H1 (cell line): Measurements from ENCODE around the gene NPHP4. TPM values are rescaled to one million over a fixed set of nuclear protein-coding genes. Genes with fewer than 3 reads are reported as not detected.

Source experiments
- CTCF ChIA-PET: fragments of 300-600 bp; sonication (Branson Sonifier 250); formaldehyde crosslinking; loops from one replicate; lab custom pipeline; 2021; ENCODE audit not compliant: partially characterized antibody; lab: Charles Lee
- POLR2A ChIA-PET: fragments of 300-600 bp; sonication (Branson Sonifier 250); formaldehyde crosslinking; loops from one replicate; lab custom pipeline; 2021; ENCODE audit warnings: inconsistent platforms; ENCODE audit not compliant: partially characterized antibody; lab: Charles Lee
- DNase-seq, 2 experiments: peaks; one replicate each; pipeline versions ENCODE4 v3.0.0 to v3.0.0-alpha.2; 2010 to 2022; ENCODE audit warnings: low spot score in 2 of 2, low read depth in 1 of 2, mixed read lengths in 1 of 2
- FAIRE-seq: peaks from 2 replicates; lab custom pipeline; 2011; peaks lifted over from hg19 to GRCh38; lab: Jason Lieb, UNC
- H2AFZ ChIP-seq: 2 replicates; pipeline ENCODE4 v1.8.1; 2012; ENCODE audit warnings: low read length, inconsistent platforms
- H2AK5ac ChIP-seq: 2 replicates; pipeline ENCODE4 v1.6.1; 2013; ENCODE audit warnings: low read depth, low read length
- H2BK120ac ChIP-seq: replicated peaks from 2 replicates; pipeline ENCODE3; 2013; ENCODE audit warnings: low read depth, low read length, inconsistent platforms
- H2BK12ac ChIP-seq: 2 replicates; pipeline ENCODE4 v1.6.1; 2013; ENCODE audit warnings: low read depth, low read length
- H2BK15ac ChIP-seq: 2 replicates; pipeline ENCODE4 v1.6.1; 2013; ENCODE audit warnings: low read length
- H2BK20ac ChIP-seq: 2 replicates; pipeline ENCODE4 v1.6.1; 2013; ENCODE audit warnings: low read length
- H2BK5ac ChIP-seq: 2 replicates; pipeline ENCODE4 v1.6.1; 2013; ENCODE audit warnings: low read depth, low read length
- H3K14ac ChIP-seq: 2 replicates; pipeline ENCODE4 v1.6.1; 2013; ENCODE audit warnings: inconsistent platforms; ENCODE audit not compliant: insufficient read length
- H3K18ac ChIP-seq: 2 replicates; pipeline ENCODE4 v1.6.1; 2013; ENCODE audit warnings: low read length; ENCODE audit errors: extremely low read depth
- H3K23ac ChIP-seq: 2 replicates; pipeline ENCODE4 v1.6.1; 2013; ENCODE audit warnings: inconsistent platforms; ENCODE audit not compliant: insufficient read length
- H3K23me2 ChIP-seq: 2 replicates; pipeline ENCODE4 v1.6.1; 2013; ENCODE audit warnings: low read depth, low read length
- H3K27ac ChIP-seq: 2 replicates; pipeline ENCODE4 v1.6.1; 2011; ENCODE audit warnings: low read depth, low read length, inconsistent platforms
- H3K27me3 ChIP-seq, 4 experiments: replicated peaks in 1 of 4; 1 replicate in 1 of 4; 2 replicates in 3 of 4; pipeline versions ENCODE4 v1.6.1 to v1.8.1; 2011 to 2013; ENCODE audit warnings: low read length in 3 of 4, mild to moderate bottlenecking in 3 of 4, inconsistent platforms in 2 of 4, mixed read lengths in 2 of 4, moderate library complexity in 1 of 4; ENCODE audit not compliant: control insufficient read depth in 3 of 4, insufficient read depth in 3 of 4; ENCODE audit errors: extremely low read depth in 1 of 4
- H3K36me3 ChIP-seq, 4 experiments: 2 replicates each; pipeline versions ENCODE4 v1.6.1 to v1.8.1; 2011 to 2013; ENCODE audit warnings: mild to moderate bottlenecking in 4 of 4, low read length in 3 of 4, moderate library complexity in 2 of 4, control low read depth in 1 of 4, inconsistent platforms in 1 of 4; ENCODE audit not compliant: insufficient read depth in 4 of 4, control insufficient read depth in 2 of 4
- H3K4ac ChIP-seq: replicated peaks from 2 replicates; pipeline ENCODE3; 2013; ENCODE audit warnings: low read length, low read depth, mixed read lengths, inconsistent platforms; ENCODE audit not compliant: insufficient read length
- H3K4me1 ChIP-seq, 4 experiments: replicated peaks in 1 of 4; 1 replicate in 1 of 4; 2 replicates in 3 of 4; pipeline versions ENCODE4 v1.6.1 to v1.8.1; 2011 to 2013; ENCODE audit warnings: low read length in 3 of 4, inconsistent platforms in 2 of 4, mixed read lengths in 1 of 4; ENCODE audit not compliant: insufficient read depth in 4 of 4, control insufficient read depth in 3 of 4
- H3K4me2 ChIP-seq, 2 experiments: 2 replicates each; pipeline versions ENCODE4 v1.6.1 to v1.8.1; 2011 to 2013; ENCODE audit warnings: low read depth in 2 of 2, low read length in 2 of 2, control low read depth in 1 of 2, inconsistent platforms in 1 of 2, mild to moderate bottlenecking in 1 of 2; ENCODE audit not compliant: insufficient read depth in 1 of 2
- H3K4me3 ChIP-seq, 4 experiments: fragments of 200-600, 300-600 bp in 1 of 4; sonication (generic), shearing (Covaris generic), sonication (Bioruptor Twin) in 1 of 4; 2 replicates each; pipeline versions ENCODE4 v1.5.1 to v1.8.1; 2011 to 2016; ENCODE audit warnings: low read length in 4 of 4, low read depth in 3 of 4, control low read depth in 2 of 4, inconsistent platforms in 2 of 4, mild to moderate bottlenecking in 2 of 4, mixed read lengths in 1 of 4, moderate library complexity in 1 of 4; ENCODE audit not compliant: insufficient read depth in 2 of 4; ENCODE audit errors: extremely low read depth in 1 of 4
- H3K56ac ChIP-seq: replicated peaks from 2 replicates; pipeline ENCODE3; 2013; ENCODE audit warnings: low read depth, mild to moderate bottlenecking, mixed read lengths, low read length, inconsistent platforms; ENCODE audit not compliant: insufficient read length
- H3K79me1 ChIP-seq: 2 replicates; pipeline ENCODE4 v1.6.1; 2013; ENCODE audit warnings: low read depth, low read length, control low read depth
- H3K79me2 ChIP-seq, 2 experiments: 2 replicates each; pipeline versions ENCODE4 v1.6.1 to v1.8.1; 2012 to 2013; ENCODE audit warnings: low read length in 2 of 2, mild to moderate bottlenecking in 2 of 2, inconsistent platforms in 1 of 2; ENCODE audit not compliant: insufficient read depth in 2 of 2, control insufficient read depth in 1 of 2
- H3K9ac ChIP-seq, 4 experiments: replicated peaks in 1 of 4; 1 replicate in 1 of 4; 2 replicates in 3 of 4; pipeline versions ENCODE4 v1.6.1 to v1.8.1; 2011 to 2013; ENCODE audit warnings: low read depth in 3 of 4, low read length in 3 of 4, control low read depth in 2 of 4, mild to moderate bottlenecking in 2 of 4, moderate library complexity in 2 of 4, inconsistent platforms in 1 of 4; ENCODE audit errors: extremely low read depth in 1 of 4
- H3K9me3 ChIP-seq, 2 experiments: 2 replicates each; pipeline versions ENCODE4 v1.6.1 to v1.8.1; 2012 to 2013; ENCODE audit warnings: mild to moderate bottlenecking in 2 of 2, moderate library complexity in 2 of 2, control low read depth in 1 of 2, inconsistent platforms in 1 of 2, low read depth in 1 of 2, low read length in 1 of 2, mixed read lengths in 1 of 2; ENCODE audit not compliant: insufficient read depth in 2 of 2
- H4K20me1 ChIP-seq, 2 experiments: replicated peaks in 1 of 2; 2 replicates each; pipeline versions ENCODE3 to v1.8.1; 2011 to 2013; ENCODE audit warnings: inconsistent platforms in 2 of 2, low read length in 2 of 2, mild to moderate bottlenecking in 1 of 2; ENCODE audit not compliant: insufficient read depth in 2 of 2, control insufficient read depth in 1 of 2
- H4K5ac ChIP-seq: 2 replicates; pipeline ENCODE4 v1.6.1; 2013; ENCODE audit warnings: low read length, low read depth, mixed read lengths, inconsistent platforms; ENCODE audit not compliant: insufficient read length
- H4K8ac ChIP-seq: 2 replicates; pipeline ENCODE4 v1.8.0; 2013; ENCODE audit warnings: mild to moderate bottlenecking, moderate library complexity, low read length, inconsistent platforms; ENCODE audit not compliant: insufficient read depth; ENCODE audit errors: extremely low read depth
- H4K91ac ChIP-seq: replicated peaks from 2 replicates; pipeline ENCODE3; 2013; ENCODE audit warnings: low read length, mixed read lengths, inconsistent platforms; ENCODE audit not compliant: insufficient read length
- BCL11A ChIP-seq, 2 experiments: IDR thresholded peaks; one replicate each; pipeline ENCODE4 v1.6.1; 2011; ENCODE audit warnings: low read depth in 2 of 2, low read length in 2 of 2, mild to moderate bottlenecking in 2 of 2
- CBX5 ChIP-seq: fragments of 300-800, 300-1000 bp; sonication (generic); IDR thresholded peaks from 2 replicates; pipeline ENCODE4 v1.7.1; 2016; ENCODE audit warnings: antibody characterized with exemption, low read length, low read depth
- EP300 ChIP-seq, 2 experiments: IDR thresholded peaks; 1 replicate in 1 of 2; 2 replicates in 1 of 2; pipeline ENCODE4 v1.6.1; 2011 to 2012; ENCODE audit warnings: low read depth in 2 of 2, low read length in 2 of 2, mild to moderate bottlenecking in 2 of 2, borderline replicate concordance in 1 of 2, inconsistent platforms in 1 of 2, moderate library complexity in 1 of 2
- HDAC2 ChIP-seq, 2 experiments: fragments of 300-600 bp in 1 of 2; sonication (generic) in 1 of 2; IDR thresholded peaks; 2 replicates each; pipeline ENCODE4 v1.6.1; 2011 to 2012; ENCODE audit warnings: low read depth in 2 of 2, low read length in 2 of 2, mild to moderate bottlenecking in 2 of 2, moderate library complexity in 2 of 2, borderline replicate concordance in 1 of 2, inconsistent platforms in 1 of 2
- RXRA ChIP-seq: IDR thresholded peaks from 2 replicates; pipeline ENCODE4 v1.6.1; 2011; ENCODE audit warnings: low read depth, mild to moderate bottlenecking, low read length, moderate library complexity; ENCODE audit not compliant: insufficient read depth
- SAP30 ChIP-seq: fragments of 300-600 bp; sonication (generic); IDR thresholded peaks from 2 replicates; pipeline ENCODE4 v1.7.1; 2012; ENCODE audit warnings: low read length, moderate library complexity, mild to moderate bottlenecking, inconsistent platforms; ENCODE audit not compliant: insufficient read depth, insufficient replicate concordance
- TAF7 ChIP-seq: optimal IDR thresholded peaks from 2 replicates; pipeline ENCODE3; 2011; ENCODE audit warnings: low read depth, mild to moderate bottlenecking, inconsistent platforms, low read length, moderate library complexity, borderline replicate concordance
- YY1 ChIP-seq: IDR thresholded peaks from 2 replicates; pipeline ENCODE4 v1.6.1; 2011; ENCODE audit warnings: low read depth, mild to moderate bottlenecking, low read length
- WGBS, 2 experiments: shearing (Covaris generic) in 1 of 2; methylation state at CpG; one replicate each; pipeline versions ENCODE4 v1.1.6 to v1.1.7; 2013 to 2015; ENCODE audit warnings: low lambda C conversion rate in 2 of 2, mixed read lengths in 2 of 2, inconsistent platforms in 1 of 2, low coverage in 1 of 2, missing lambda C conversion rate in 1 of 2; ENCODE audit not compliant: insufficient replicate concordance in 2 of 2, insufficient coverage in 1 of 2, insufficient read length in 1 of 2; ENCODE audit errors: extremely low coverage in 1 of 2, missing lambda C conversion rate in 1 of 2; 5-methylcytosine and 5-hydroxymethylcytosine counted together
- polyA plus RNA-seq, 7 experiments: library from polyadenylated mRNA; depleted of rRNA in 3 of 7; stranded (reverse) in 5 of 7; unstranded in 2 of 7; fragments of >200 nt in 5 of 7; fragments of 200-250 nt in 2 of 7; gene quantifications; 1 replicate in 5 of 7; 2 replicates in 1 of 7; 4 replicates in 1 of 7; pipeline versions ENCODE4 v1.2.1 to v1.2.3, GENCODE V29; 2011 to 2013; ENCODE audit warnings: missing spikeins in 2 of 7, mixed read lengths in 2 of 7
- total RNA-seq: library from RNA; stranded (reverse); fragmentation: NEBNext Ultra II Directional; extraction: Animal tissue kit (Norgen Biotek cat#: 25700); gene quantifications from 2 replicates; pipeline ENCODE4 v1.2.1, GENCODE V29; 2021

The NPHP4 gene
- total and polyA plus RNA-seq, 2 of the 8 experiments (the other 6 are each of a cell fraction or from before 2014, with no cell fraction given) = 5.8 to 14.0 TPM

DNA sequence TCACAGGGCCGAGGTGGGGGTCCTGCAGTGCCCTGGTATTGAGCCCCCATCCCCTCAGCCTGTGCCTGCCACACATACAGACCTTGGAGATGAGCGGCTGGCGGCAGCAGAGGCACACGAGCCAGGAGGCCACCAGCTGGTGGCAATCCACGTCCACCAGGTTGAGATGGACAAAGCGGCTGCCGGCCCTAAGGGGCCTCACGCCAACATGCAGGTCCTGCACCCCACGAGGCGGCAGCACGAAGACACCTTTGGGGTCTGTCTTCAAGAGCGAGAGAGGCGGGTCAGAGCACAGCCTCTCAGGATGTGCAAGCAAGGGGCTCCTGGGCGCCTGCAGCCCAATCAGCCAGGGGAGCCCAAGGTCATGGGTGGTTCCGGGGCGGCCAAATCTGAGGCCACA is 128.0 kb downstream of the NPHP4 start:
- peaks cover 0 to 2% (median 0%) of the 10 kb centered on the region in 4 experiments; a peak in 2 of 7 replicates for H3K4me1 ChIP-seq
- no peaks in the 10 kb centered on the region; a peak in 1 of 7 replicates for H3K27me3 ChIP-seq
- peaks cover 8 to 10% of the 10 kb centered on the region in 2 experiments; a peak in 3 of 4 replicates for H3K9me3 ChIP-seq
- H2BK5ac ChIP-seq = no peak overlapping the region; the same call in 1 of the 2 replicates
- no peak overlapping the region for H2BK15ac ChIP-seq
- H3K18ac ChIP-seq = no peak overlapping the region
- no peak overlapping the region for H4K5ac ChIP-seq
- H3K4ac ChIP-seq = no peak overlapping the region
- FAIRE-seq (no peak), DNase-seq (no peak)
- ChIA-PET POLR2A (no interaction called here), CTCF (interaction anchor here (0.9 to 1.2 kb wide), 3 partner anchors 10 to 111 kb away, joined by 3 to 4 read pairs (median 3); no protein-coding TSS in a partner anchor)
- H4K8ac ChIP-seq = no peak overlapping the region
- H3K27ac ChIP-seq = no peak overlapping the region
- no peak overlapping the region for H3K9ac ChIP-seq
- no peaks in the 10 kb centered on the region for H3K79me2 ChIP-seq
- H2BK120ac ChIP-seq = no peak overlapping the region
- no peak overlapping the region for H3K4me3 ChIP-seq
- TF ChIP-seq SAP30 (no peak), BCL11A (IDR thresholded peaks at IDR 0.05; ENCODE audit: low read depth in 2 of 2, low read length in 2 of 2) (no peak), TAF7 (no peak), CBX5 (no peak), RXRA (no peak), EP300 (IDR thresholded peaks at IDR 0.05; ENCODE audit: borderline replicate concordance in 1 of 2, low read depth in 2 of 2, low read length in 2 of 2) (no peak), HDAC2 (IDR thresholded peaks at IDR 0.05; ENCODE audit: borderline replicate concordance in 1 of 2, low read depth in 2 of 2, low read length in 2 of 2) (no peak), YY1 (no peak)
- no peak overlapping the region for H2AFZ ChIP-seq
- peaks cover 5% of the 10 kb centered on the region; the same call in 1 of the 2 replicates for H3K23me2 ChIP-seq
- H4K20me1 ChIP-seq = peaks cover 0 to 12% of the 10 kb centered on the region in 2 experiments
- no peak overlapping the region for H3K14ac ChIP-seq
- no peaks in the 10 kb centered on the region for H3K79me1 ChIP-seq
- H3K4me2 ChIP-seq = no peak overlapping the region
- no peak overlapping the region for H2BK20ac ChIP-seq
- no peak overlapping the region for H4K91ac ChIP-seq
- no peak overlapping the region for H2AK5ac ChIP-seq
- WGBS, 2 experiments = 94% methylated on average over 16 of the region's 16 CpGs; no CpG with 5 or more reads in 1 of the 2 experiments
- no peak overlapping the region for H3K23ac ChIP-seq
- no peak overlapping the region for H2BK12ac ChIP-seq
- H3K36me3 ChIP-seq = peaks cover 0 to 4% (median 0%) of the 10 kb centered on the region in 4 experiments; a peak in 1 of 8 replicates
- no peak overlapping the region for H3K56ac ChIP-seq
